Subcutaneous adipose tissue (tissue), 4 donors: ENCODE measurements around the gene FCRL1. TPM values are rescaled to one million over a fixed set of nuclear protein-coding genes. Genes with fewer than 3 reads are reported as not detected.

Experiments
- CTCF ChIP-seq: fragments of 450-650 bp; IDR thresholded peaks from one replicate; pipeline ENCODE4 v1.5.1; 2016; ENCODE audit warnings: low read depth, mild to moderate bottlenecking, control low read depth, antibody characterized with exemption, moderate library complexity
- small RNA-seq: library from RNA; depleted of rRNA; stranded (forward); fragments of <200 nt; gene quantifications from one replicate; pipeline ENCODE3, GENCODE V24; 2016
- total RNA-seq, 4 donors: library from RNA; depleted of rRNA; stranded (reverse); fragments of >200 nt; gene quantifications; one replicate each; pipeline ENCODE4 v1.1.0, GENCODE V29; 2016

Gene FCRL1
- total RNA-seq, 4 donors from 2014 or later, result 1.3 TPM; not detected in 3

DNA sequence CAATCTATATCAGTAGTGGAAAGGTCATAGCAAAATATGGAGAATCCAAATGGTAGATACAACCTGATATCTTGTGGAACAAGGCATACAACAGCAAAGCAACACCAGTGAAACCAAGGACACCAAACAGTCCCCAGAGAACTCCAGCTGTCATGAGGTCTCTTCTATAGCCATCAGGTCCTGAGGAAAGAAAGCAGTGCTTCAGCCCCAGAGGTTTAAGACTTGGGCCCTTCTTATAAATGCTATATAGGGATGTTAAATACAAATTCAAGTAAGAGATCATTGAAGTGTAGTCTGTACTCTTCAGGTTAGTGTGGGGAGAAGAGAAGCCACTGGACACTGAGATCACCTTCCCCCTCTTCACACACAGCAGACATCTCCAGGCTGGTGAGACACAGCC is 53.1 kb downstream of the FCRL1 start:
- TF ChIP-seq CTCF, result no peak

DNA sequence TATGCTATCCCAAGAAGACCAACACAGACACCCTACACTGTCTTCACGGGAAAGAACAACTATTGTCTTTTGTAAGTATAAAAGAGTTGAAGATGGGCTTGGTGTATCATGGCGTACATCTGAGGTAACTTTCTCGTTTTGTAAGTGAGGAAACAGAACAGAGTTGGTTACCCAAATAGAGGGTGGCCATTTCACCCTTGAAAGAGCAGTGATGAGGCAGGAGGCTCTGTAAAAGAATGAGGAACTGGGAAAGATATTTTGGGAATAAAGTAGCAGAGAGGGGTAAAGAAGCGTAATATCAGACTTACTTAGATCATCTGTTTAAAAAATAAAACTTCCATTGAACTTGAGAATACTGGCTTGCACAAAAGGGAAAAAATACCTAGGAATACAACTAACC is 61.9 kb downstream of the FCRL1 start:
- no peak for TF ChIP-seq CTCF

- no peak for TF ChIP-seq CTCF
These were observed 66.3 kb downstream of the FCRL1 start for GRCh38 chr1:157753611-157754010.

DNA sequence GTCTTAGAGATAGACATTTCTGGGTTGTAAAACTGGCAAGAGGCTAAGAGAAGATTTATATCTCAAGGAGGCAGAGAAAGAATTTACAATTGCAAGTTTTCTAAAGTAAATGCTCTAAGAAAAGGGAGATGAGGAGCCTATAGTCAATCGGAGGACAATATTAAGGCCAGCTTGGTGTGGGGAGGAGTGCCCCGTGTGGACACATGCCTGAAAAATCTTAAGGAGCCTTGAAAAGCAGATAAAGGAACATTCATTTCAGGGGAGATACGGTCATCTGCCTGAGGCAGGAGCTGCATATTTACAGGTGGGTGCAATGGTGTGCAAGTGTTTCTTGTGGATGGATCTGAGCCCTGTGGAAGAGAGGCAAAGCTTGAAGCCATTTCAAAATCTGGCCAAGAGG is 68.6 kb downstream of the FCRL1 start:
- TF ChIP-seq CTCF, result no peak

DNA sequence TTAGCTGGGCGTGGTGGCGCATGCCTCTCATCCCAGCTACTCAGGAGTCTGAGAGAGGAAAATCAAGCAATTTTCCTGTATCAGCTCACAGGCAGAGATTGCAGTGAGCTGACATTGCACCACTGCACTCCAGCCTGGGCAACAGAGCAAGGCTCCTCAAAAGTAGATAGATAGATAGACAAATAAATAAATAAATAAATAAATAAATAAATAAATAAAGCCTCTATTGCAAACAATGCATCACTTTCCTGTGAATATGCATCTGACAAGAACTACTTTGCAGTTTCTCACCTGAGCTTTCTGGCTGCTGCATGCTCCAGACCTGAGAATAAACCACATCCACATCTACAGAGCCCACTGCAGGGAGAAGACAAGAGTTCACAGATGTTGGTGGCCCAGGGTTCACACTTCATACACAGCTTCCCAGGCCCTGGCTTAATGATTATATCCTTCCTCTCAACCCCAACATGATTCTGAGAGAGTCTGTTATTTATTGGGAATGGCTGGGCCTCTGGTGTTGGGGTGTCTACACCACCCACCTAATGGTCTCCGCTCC is 71.6 kb downstream of the FCRL1 start:
- TF ChIP-seq CTCF, result no peak

Small RNA genes within 50 kb of the gene (small RNA-seq; reads per million reads assigned to genes)
- gene MRPS21P2, result not detected

Other genes with a start within 250 kb of the FCRL1 start
- gene FCRL4, start 222.0 kb downstream of the FCRL1 start, total RNA-seq, result not detected
- 1 to 10 TPM in 1 of 4 donors, under 1 TPM in 1, not detected in 2; 0.44 to 1.9 TPM for gene FCRL3, start 119.4 kb downstream of the FCRL1 start, total RNA-seq
- gene FCRL2, start 43.0 kb downstream of the FCRL1 start, total RNA-seq, result not detected
- not detected for gene CD5L, start 21.7 kb upstream of the FCRL1 start, total RNA-seq
- 10 to 100 TPM; 45.2 to 61.6 (median 49.2) TPM for gene KIRREL1, start 173.5 kb upstream of the FCRL1 start, total RNA-seq